ENCODE data around the gene CDHR1. TPM values are rescaled to one million over a fixed set of nuclear protein-coding genes. Genes with fewer than 3 reads are reported as not detected.

The CDHR1 gene
- total RNA-seq, 4 donors from 2014 or later = under 0.01 to 0.17 (median 0.06) TPM; not detected in 1

GRCh38 chr10:84214046-84214572, 19.8 kb downstream of the CDHR1 start:
- no peak overlapping the region for H3K27ac ChIP-seq (replicated peaks in 1 of 4)
- H3K27me3 ChIP-seq = peaks cover 0 to 15% (median 0%) of the 10 kb centered on the region in 4 donors
- no peaks in the 10 kb centered on the region for H3K4me1 ChIP-seq
- H3K36me3 ChIP-seq = no peaks in the 10 kb centered on the region
- WGBS = 57% methylated on average over 24 of the region's 25 CpGs
- no peak for TF ChIP-seq POLR2AphosphoS5 (IDR thresholded peaks at IDR 0.05)
- TF ChIP-seq EP300 (IDR thresholded peaks at IDR 0.05) = no peak
- H3K4me3 ChIP-seq = no peak overlapping the region
- intact Hi-C loops (cut with DNase I) = no loop called here
- no peaks in the 10 kb centered on the region for H3K9me3 ChIP-seq
- DNase-seq (ENCODE audit: extremely low spot score) = no peak

DNA sequence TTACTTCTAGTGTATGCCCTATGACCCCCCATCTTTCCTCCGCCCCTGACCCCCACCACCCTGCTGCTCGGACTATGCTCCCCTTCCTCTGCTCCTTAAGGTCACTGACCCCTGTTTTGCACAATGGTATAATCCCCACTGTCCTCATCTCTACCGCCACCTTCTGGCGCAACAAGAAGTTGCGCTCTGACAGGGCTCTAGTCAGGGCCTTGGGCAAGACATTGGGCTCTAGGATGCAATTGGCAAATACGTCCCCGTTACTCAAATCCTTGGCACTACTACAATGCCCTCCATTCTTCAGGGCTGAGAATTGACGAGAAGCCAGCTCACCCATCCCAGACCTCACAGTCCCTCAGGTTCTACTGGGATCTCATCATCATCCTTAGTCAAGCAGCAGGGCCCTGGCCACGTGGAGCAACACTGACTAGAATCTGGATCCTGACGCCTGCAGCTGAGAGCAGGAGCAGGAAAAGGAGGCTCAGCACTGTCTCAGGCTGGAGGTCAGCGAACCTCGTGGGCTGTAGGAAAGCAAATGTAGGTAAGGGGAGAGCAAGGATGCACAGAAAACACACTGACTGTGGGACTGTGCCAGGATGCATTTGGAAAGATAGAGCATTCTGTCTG, 20.4 kb downstream of the CDHR1 start:
- 43% methylated on average over 12 of the region's 12 CpGs for WGBS
- Histone ChIP-seq H3K27me3 (peaks cover 0 to 15% (median 0%) of the 10 kb centered on the region in 4 donors), H3K27ac (replicated peaks in 1 of 4) (no peak overlapping the region), H3K9me3 (no peaks in the 10 kb centered on the region), H3K4me3 (no peak overlapping the region), H3K4me1 (no peaks in the 10 kb centered on the region), H3K36me3 (no peaks in the 10 kb centered on the region)
- TF ChIP-seq POLR2A (IDR thresholded peaks at IDR 0.05; ENCODE audit: low read depth) (no peak), POLR2AphosphoS5 (IDR thresholded peaks at IDR 0.05) (no peak), EP300 (IDR thresholded peaks at IDR 0.05) (no peak)
- intact Hi-C loops (cut with DNase I) = no loop called here
- no peak for DNase-seq (ENCODE audit: extremely low spot score)

- Histone ChIP-seq H3K4me1 (no peaks in the 10 kb centered on the region), H3K27me3 (peaks cover 0 to 18% (median 0%) of the 10 kb centered on the region in 4 donors), H3K9me3 (no peaks in the 10 kb centered on the region), H3K4me3 (no peak overlapping the region), H3K27ac (replicated peaks in 1 of 4) (no peak overlapping the region), H3K36me3 (no peaks in the 10 kb centered on the region)
- no peak for DNase-seq (ENCODE audit: extremely low spot score)
- TF ChIP-seq EP300 (IDR thresholded peaks at IDR 0.05) (no peak), POLR2A (IDR thresholded peaks at IDR 0.05; ENCODE audit: low read depth) (no peak)
- TF ChIP-seq, protein P1, sequence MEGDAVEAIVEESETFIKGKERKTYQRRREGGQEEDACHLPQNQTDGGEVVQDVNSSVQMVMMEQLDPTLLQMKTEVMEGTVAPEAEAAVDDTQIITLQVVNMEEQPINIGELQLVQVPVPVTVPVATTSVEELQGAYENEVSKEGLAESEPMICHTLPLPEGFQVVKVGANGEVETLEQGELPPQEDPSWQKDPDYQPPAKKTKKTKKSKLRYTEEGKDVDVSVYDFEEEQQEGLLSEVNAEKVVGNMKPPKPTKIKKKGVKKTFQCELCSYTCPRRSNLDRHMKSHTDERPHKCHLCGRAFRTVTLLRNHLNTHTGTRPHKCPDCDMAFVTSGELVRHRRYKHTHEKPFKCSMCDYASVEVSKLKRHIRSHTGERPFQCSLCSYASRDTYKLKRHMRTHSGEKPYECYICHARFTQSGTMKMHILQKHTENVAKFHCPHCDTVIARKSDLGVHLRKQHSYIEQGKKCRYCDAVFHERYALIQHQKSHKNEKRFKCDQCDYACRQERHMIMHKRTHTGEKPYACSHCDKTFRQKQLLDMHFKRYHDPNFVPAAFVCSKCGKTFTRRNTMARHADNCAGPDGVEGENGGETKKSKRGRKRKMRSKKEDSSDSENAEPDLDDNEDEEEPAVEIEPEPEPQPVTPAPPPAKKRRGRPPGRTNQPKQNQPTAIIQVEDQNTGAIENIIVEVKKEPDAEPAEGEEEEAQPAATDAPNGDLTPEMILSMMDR (IDR thresholded peaks at IDR 0.05) = no peak
- intact Hi-C loops (cut with DNase I) = no loop called here
- WGBS = 98% methylated on average over 8 of the region's 9 CpGs
Measured at GRCh38 chr10:84216834-84217233, 22.5 kb downstream of the CDHR1 start.

GRCh38 chr10:84217746-84218145, 23.4 kb downstream of the CDHR1 start:
- Histone ChIP-seq H3K27ac (replicated peaks in 1 of 4) (no peak overlapping the region), H3K9me3 (no peaks in the 10 kb centered on the region), H3K27me3 (peaks cover 0 to 21% (median 0%) of the 10 kb centered on the region in 4 donors), H3K36me3 (no peaks in the 10 kb centered on the region), H3K4me1 (no peaks in the 10 kb centered on the region), H3K4me3 (no peak overlapping the region)
- 92% methylated on average over 4 of the region's 4 CpGs for WGBS
- DNase-seq (ENCODE audit: extremely low spot score) = no peak
- TF ChIP-seq EP300 (IDR thresholded peaks at IDR 0.05) (no peak), POLR2A (IDR thresholded peaks at IDR 0.05; ENCODE audit: low read depth) (no peak), POLR2AphosphoS5 (IDR thresholded peaks at IDR 0.05) (no peak)
- TF ChIP-seq, protein P1 (IDR thresholded peaks at IDR 0.05) = no peak
- intact Hi-C loops (cut with DNase I) = no loop called here

DNA sequence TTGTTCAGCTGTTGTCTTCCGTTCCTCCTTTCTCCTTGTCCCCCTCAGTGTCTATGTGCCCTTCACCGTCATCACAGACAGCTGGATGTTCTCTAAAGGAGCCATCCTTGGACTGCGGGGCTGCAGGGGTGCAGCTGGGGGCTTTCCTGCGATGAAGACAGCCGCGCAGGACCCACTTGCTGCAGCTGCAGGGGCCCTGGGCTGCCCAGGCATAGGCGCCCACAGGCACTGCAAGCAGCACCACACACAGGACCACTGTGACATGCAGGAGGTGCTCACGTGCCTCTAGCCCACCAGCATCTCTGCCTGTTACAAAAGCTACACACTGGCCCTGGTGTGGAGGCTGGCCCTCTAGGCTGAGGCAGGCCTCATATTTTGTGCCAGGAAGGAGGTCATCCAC, 27.6 kb downstream of the CDHR1 start:
- intact Hi-C loops (cut with DNase I) = no loop called here
- no peak overlapping the region for H3K4me3 ChIP-seq
- TF ChIP-seq EP300 (IDR thresholded peaks at IDR 0.05) (no peak), POLR2A (IDR thresholded peaks at IDR 0.05; ENCODE audit: low read depth) (no peak), POLR2AphosphoS5 (IDR thresholded peaks at IDR 0.05) (no peak)
- TF ChIP-seq, protein P1 (IDR thresholded peaks at IDR 0.05) = no peak
- no peak for DNase-seq (ENCODE audit: extremely low spot score)
- H3K36me3 ChIP-seq = no peaks in the 10 kb centered on the region
- 84% methylated on average over 8 of the region's 8 CpGs for WGBS
- H3K9me3 ChIP-seq = no peaks in the 10 kb centered on the region
- H3K27me3 ChIP-seq = peaks cover 0 to 21% (median 0%) of the 10 kb centered on the region in 4 donors
- H3K4me1 ChIP-seq = no peaks in the 10 kb centered on the region
- H3K27ac ChIP-seq (replicated peaks in 1 of 4) = no peak overlapping the region

Measured in esophagus muscularis mucosa (tissue), 4 donors.